ENCODE data around the gene LTBP1. TPM values are rescaled to one million over a fixed set of nuclear protein-coding genes. Genes with fewer than 3 reads are reported as not detected.

LTBP1 gene
- total RNA-seq, 1 donor from 2014 or later = 102 TPM

DNA sequence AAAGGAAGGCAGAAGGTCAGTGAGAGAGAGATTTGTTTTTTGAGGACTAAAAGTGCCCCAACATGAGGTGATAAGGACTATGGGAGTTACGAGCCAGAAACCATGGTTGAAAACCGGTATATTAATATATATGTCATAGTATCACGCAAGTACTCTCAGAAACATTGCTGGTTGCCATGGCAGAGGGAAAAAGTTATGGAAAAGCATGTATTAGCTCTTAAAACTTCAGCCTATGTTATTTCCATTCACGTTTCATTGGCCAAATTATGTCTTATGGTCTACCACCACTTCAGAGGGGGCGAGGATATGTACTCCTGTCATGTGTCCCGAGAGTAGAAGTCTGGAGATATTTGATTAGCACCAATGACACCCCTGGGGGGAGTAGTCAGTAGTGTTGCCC is 125.9 kb downstream of the LTBP1 start:
- H3K27ac Mint-ChIP-seq (ENCODE audit: unreplicated experiment) = no peak overlapping the region
- no peaks in the 10 kb centered on the region for H3K9me3 Mint-ChIP-seq (ENCODE audit: unreplicated experiment)
- H3K4me1 Mint-ChIP-seq (ENCODE audit: unreplicated experiment) = peaks cover 38% of the 10 kb centered on the region
- no peak overlapping the region for H3K4me3 Mint-ChIP-seq (ENCODE audit: unreplicated experiment)
- TF ChIP-seq, protein P1, sequence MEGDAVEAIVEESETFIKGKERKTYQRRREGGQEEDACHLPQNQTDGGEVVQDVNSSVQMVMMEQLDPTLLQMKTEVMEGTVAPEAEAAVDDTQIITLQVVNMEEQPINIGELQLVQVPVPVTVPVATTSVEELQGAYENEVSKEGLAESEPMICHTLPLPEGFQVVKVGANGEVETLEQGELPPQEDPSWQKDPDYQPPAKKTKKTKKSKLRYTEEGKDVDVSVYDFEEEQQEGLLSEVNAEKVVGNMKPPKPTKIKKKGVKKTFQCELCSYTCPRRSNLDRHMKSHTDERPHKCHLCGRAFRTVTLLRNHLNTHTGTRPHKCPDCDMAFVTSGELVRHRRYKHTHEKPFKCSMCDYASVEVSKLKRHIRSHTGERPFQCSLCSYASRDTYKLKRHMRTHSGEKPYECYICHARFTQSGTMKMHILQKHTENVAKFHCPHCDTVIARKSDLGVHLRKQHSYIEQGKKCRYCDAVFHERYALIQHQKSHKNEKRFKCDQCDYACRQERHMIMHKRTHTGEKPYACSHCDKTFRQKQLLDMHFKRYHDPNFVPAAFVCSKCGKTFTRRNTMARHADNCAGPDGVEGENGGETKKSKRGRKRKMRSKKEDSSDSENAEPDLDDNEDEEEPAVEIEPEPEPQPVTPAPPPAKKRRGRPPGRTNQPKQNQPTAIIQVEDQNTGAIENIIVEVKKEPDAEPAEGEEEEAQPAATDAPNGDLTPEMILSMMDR (IDR thresholded peaks at IDR 0.05) = no peak
- DNase-seq (ENCODE audit: extremely low spot score, unreplicated experiment) = no peak
- H3K27me3 Mint-ChIP-seq (ENCODE audit: unreplicated experiment) = no peaks in the 10 kb centered on the region
- H3K36me3 Mint-ChIP-seq (ENCODE audit: unreplicated experiment) = no peaks in the 10 kb centered on the region

GRCh38 chr2:33073018-33073417 is 126.3 kb downstream of the LTBP1 start:
- H3K4me1 Mint-ChIP-seq (ENCODE audit: unreplicated experiment) = peaks cover 35% of the 10 kb centered on the region

DNA sequence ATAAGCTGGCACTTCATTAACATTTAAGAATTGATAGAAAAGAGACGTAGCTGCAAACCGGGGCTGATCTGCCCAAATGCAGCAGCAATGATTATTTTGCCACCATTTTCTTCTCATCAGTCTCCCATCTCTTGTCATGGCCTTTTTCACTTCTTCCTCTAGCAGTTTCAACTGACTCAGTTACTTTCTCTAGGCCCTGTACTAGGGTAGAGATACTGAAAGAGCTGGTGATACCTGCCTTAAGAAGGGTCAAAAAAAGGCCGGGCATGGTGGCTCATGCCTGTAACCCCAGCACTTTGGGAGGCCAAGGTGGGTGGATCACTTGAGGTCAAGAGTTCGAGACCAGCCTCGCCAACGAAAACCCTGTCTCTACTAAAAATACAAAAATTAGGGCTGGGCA is 127.4 kb downstream of the LTBP1 start:
- peaks cover 27% of the 10 kb centered on the region for H3K4me1 Mint-ChIP-seq (ENCODE audit: unreplicated experiment)
- TF ChIP-seq, protein P1 (IDR thresholded peaks at IDR 0.05) = no peak
- H3K9me3 Mint-ChIP-seq (ENCODE audit: unreplicated experiment) = no peaks in the 10 kb centered on the region
- H3K27ac Mint-ChIP-seq (ENCODE audit: unreplicated experiment) = no peak overlapping the region
- no peaks in the 10 kb centered on the region for H3K27me3 Mint-ChIP-seq (ENCODE audit: unreplicated experiment)
- no peak overlapping the region for H3K4me3 Mint-ChIP-seq (ENCODE audit: unreplicated experiment)
- no peaks in the 10 kb centered on the region for H3K36me3 Mint-ChIP-seq (ENCODE audit: unreplicated experiment)
- DNase-seq (ENCODE audit: extremely low spot score, unreplicated experiment) = no peak

More at GRCh38 chr2:33073018-33073417, 126.3 kb downstream of the LTBP1 start:
- DNase-seq (ENCODE audit: extremely low spot score, unreplicated experiment) = no peak
- H3K9me3 Mint-ChIP-seq (ENCODE audit: unreplicated experiment) = no peaks in the 10 kb centered on the region
- no peak overlapping the region for H3K27ac Mint-ChIP-seq (ENCODE audit: unreplicated experiment)
- H3K27me3 Mint-ChIP-seq (ENCODE audit: unreplicated experiment) = no peaks in the 10 kb centered on the region
- no peak overlapping the region for H3K4me3 Mint-ChIP-seq (ENCODE audit: unreplicated experiment)
- TF ChIP-seq, protein P1 (IDR thresholded peaks at IDR 0.05) = no peak
- H3K36me3 Mint-ChIP-seq (ENCODE audit: unreplicated experiment) = no peaks in the 10 kb centered on the region

GRCh38 chr2:33077311-33077710 is 130.6 kb downstream of the LTBP1 start:
- TF ChIP-seq, protein P1 (IDR thresholded peaks at IDR 0.05) = no peak
- H3K4me1 Mint-ChIP-seq (ENCODE audit: unreplicated experiment) = peaks cover 6% of the 10 kb centered on the region
- no peaks in the 10 kb centered on the region for H3K9me3 Mint-ChIP-seq (ENCODE audit: unreplicated experiment)
- no peak overlapping the region for H3K27ac Mint-ChIP-seq (ENCODE audit: unreplicated experiment)
- DNase-seq (ENCODE audit: extremely low spot score, unreplicated experiment) = no peak
- H3K36me3 Mint-ChIP-seq (ENCODE audit: unreplicated experiment) = no peaks in the 10 kb centered on the region
- H3K4me3 Mint-ChIP-seq (ENCODE audit: unreplicated experiment) = no peak overlapping the region
- H3K27me3 Mint-ChIP-seq (ENCODE audit: unreplicated experiment) = no peaks in the 10 kb centered on the region

DNA sequence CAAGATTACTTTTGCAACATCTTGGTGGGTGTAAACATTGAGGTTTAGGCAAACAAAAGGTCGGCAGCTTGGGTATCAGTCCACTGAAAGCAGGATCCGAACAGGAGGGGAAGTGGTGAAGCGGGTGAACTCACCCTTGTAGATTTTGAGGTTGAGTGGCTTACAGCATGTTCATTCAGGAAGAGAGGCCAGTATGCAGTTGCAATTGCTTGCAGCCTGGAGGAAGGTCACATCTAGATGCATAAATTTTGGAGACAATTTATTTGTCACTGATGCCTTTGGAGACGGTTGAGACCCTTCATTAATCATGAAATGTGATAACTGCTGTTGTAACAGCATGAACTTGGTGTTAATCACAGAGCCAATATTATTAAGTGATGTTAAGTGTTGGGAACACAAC is 131.1 kb downstream of the LTBP1 start:
- H3K9me3 Mint-ChIP-seq (ENCODE audit: unreplicated experiment) = no peaks in the 10 kb centered on the region
- no peak overlapping the region for H3K27ac Mint-ChIP-seq (ENCODE audit: unreplicated experiment)
- no peak overlapping the region for H3K4me3 Mint-ChIP-seq (ENCODE audit: unreplicated experiment)
- TF ChIP-seq, protein P1 (IDR thresholded peaks at IDR 0.05) = no peak
- H3K4me1 Mint-ChIP-seq (ENCODE audit: unreplicated experiment) = peaks cover 3% of the 10 kb centered on the region
- no peaks in the 10 kb centered on the region for H3K36me3 Mint-ChIP-seq (ENCODE audit: unreplicated experiment)
- DNase-seq (ENCODE audit: extremely low spot score, unreplicated experiment) = no peak
- H3K27me3 Mint-ChIP-seq (ENCODE audit: unreplicated experiment) = no peaks in the 10 kb centered on the region

Data from osteocyte (in vitro differentiated cells).